ENCODE results near the gene NME8. TPM values are rescaled to one million over a fixed set of nuclear protein-coding genes. Genes with fewer than 3 reads are reported as not detected.

NME8 gene
- total and polyA plus RNA-seq, 12 donors, result 0.64 to 1.9 TPM; not detected in 10

- no peak overlapping the region for H3K4me3 ChIP-seq
- H3K36me3 ChIP-seq (replicated peaks in 1 of 2), result no peaks in the 10 kb centered on the region
- TF ChIP-seq CTCF (IDR thresholded peaks at IDR 0.05), result no peak
- no peak for TF ChIP-seq POLR2A (IDR thresholded peaks at IDR 0.05)
- H3K27me3 ChIP-seq, result no peaks in the 10 kb centered on the region
- no peak overlapping the region for H3K27ac ChIP-seq
- intact Hi-C loops (cut with DNase I), result no loop called here
- no peak for DNase-seq
- H3K4me1 ChIP-seq (replicated peaks in 1 of 2), result peaks cover 4 to 23% of the 10 kb centered on the region in 2 donors
- H3K9me3 ChIP-seq (replicated peaks in 1 of 3), result no peaks in the 10 kb centered on the region
- 85 to 95% (median 89%) methylated on average over 4 of the region's 4 CpGs for WGBS, 4 donors
Measured at GRCh38 chr7:37945336-37945735, 96.9 kb downstream of the NME8 start.

GRCh38 chr7:37947138-37947940 is 98.9 kb downstream of the NME8 start:
- H3K27me3 ChIP-seq, result no peaks in the 10 kb centered on the region

GRCh38 chr7:37947941-37948210 is 99.5 kb downstream of the NME8 start:
- Histone ChIP-seq H3K9me3 (replicated peaks in 1 of 3) (no peaks in the 10 kb centered on the region), H3K4me3 (no peak overlapping the region), H3K27ac (no peak overlapping the region), H3K36me3 (replicated peaks in 1 of 2) (no peaks in the 10 kb centered on the region), H3K27me3 (no peaks in the 10 kb centered on the region), H3K4me1 (replicated peaks in 1 of 2) (peaks cover 4 to 14% of the 10 kb centered on the region in 2 donors)
- no peak for DNase-seq
- intact Hi-C loops (cut with DNase I), result no loop called here
- WGBS, 4 donors, result 96 to 97% (median 97%) methylated on average over 5 to 7 of the region's 7 CpGs
- TF ChIP-seq POLR2A (IDR thresholded peaks at IDR 0.05) (no peak), CTCF (IDR thresholded peaks at IDR 0.05) (no peak)

More at GRCh38 chr7:37947138-37947940, 98.9 kb downstream of the NME8 start:
- Histone ChIP-seq H3K4me3 (no peak overlapping the region), H3K4me1 (replicated peaks in 1 of 2) (peaks cover 4 to 19% of the 10 kb centered on the region in 2 donors), H3K27ac (no peak overlapping the region), H3K36me3 (replicated peaks in 1 of 2) (no peaks in the 10 kb centered on the region), H3K9me3 (replicated peaks in 1 of 3) (no peaks in the 10 kb centered on the region)
- DNase-seq, result no peak
- whole genome bisulfite sequencing, 4 donors, result 88 to 96% (median 93%) methylated on average over 7 of the region's 7 CpGs
- intact Hi-C loops (cut with DNase I), result no loop called here
- TF ChIP-seq CTCF (IDR thresholded peaks at IDR 0.05), result no peak
- no peak for TF ChIP-seq POLR2A (IDR thresholded peaks at IDR 0.05)

Other genes with a start within 250 kb of the NME8 start
- gene GPR141, start 164.8 kb upstream of the NME8 start, total RNA-seq, result 1 to 10 TPM in 3 of 9 donors, under 1 TPM in 5, not detected in 1; 0.17 to 2.2 (median 0.95) TPM
- under 1 TPM in 1 of 3 donors, not detected in 2; 0.24 TPM for gene GPR141, start 164.8 kb upstream of the NME8 start, polyA plus RNA-seq
- gene SFRP4, start 68.2 kb downstream of the NME8 start, total RNA-seq, result 10 to 100 TPM in 4 of 9 donors, 1 to 10 TPM in 5; 1.1 to 16.3 (median 8.0) TPM
- 10 to 100 TPM in 2 of 3 donors, 1 to 10 TPM in 1; 5.2 to 21.0 (median 12.1) TPM for gene SFRP4, start 68.2 kb downstream of the NME8 start, polyA plus RNA-seq
- 100 to 1,000 TPM in 5 of 9 donors, 10 to 100 TPM in 3, 1 to 10 TPM in 1; 4.8 to 210 (median 104) TPM for gene EPDR1, start 72.0 kb downstream of the NME8 start, total RNA-seq
- gene EPDR1, start 72.0 kb downstream of the NME8 start, polyA plus RNA-seq, result 10 to 100 TPM in 1 of 3 donors, 1 to 10 TPM in 2; 8.5 to 66.6 (median 8.7) TPM